IMR-90 (cell line): Measurements from ENCODE around the gene LRPPRC. TPM values are rescaled to one million over a fixed set of nuclear protein-coding genes. Genes with fewer than 3 reads are reported as not detected.

Source experiments
- ATAC-seq: fragments of 200-7000 bp; cut with Tn5 transposase; 2 replicates; pipeline ENCODE4 v1.9.1; 2020; ENCODE audit warnings: low read depth, mild to moderate bottlenecking, moderate library complexity
- BruUV-seq: library from RNA; stranded (reverse); fragments of 400-500 nt; replicated peaks from 2 replicates; lab custom pipeline; 2021; lab: Mats Ljungman, UMichigan
- CTCF ChIA-PET: fragments of 300-600 bp; formaldehyde crosslinking; extraction: SDS; loops from one replicate; lab custom pipeline; 2021; ENCODE audit warnings: antibody characterized with exemption; lab: Yijun Ruan, JAX
- POLR2A ChIA-PET: fragments of 300-600 bp; sonication (Branson Sonifier 250); formaldehyde crosslinking; loops from one replicate; lab custom pipeline; 2022; ENCODE audit warnings: antibody characterized with exemption; ENCODE audit not compliant: unreplicated experiment; lab: Charles Lee
- DNase-seq: peaks from one replicate; pipeline ENCODE4 v3.0.0; 2013
- H2AFZ ChIP-seq: replicated peaks from 2 replicates; pipeline ENCODE3; 2013; ENCODE audit warnings: low read length, mild to moderate bottlenecking; ENCODE audit not compliant: poor library complexity
- H2AK5ac ChIP-seq: 2 replicates; pipeline ENCODE4 v1.6.1; 2013; ENCODE audit warnings: low read depth, low read length, inconsistent platforms
- H2AK9ac ChIP-seq: replicated peaks from 2 replicates; pipeline ENCODE3; 2013; ENCODE audit warnings: mild to moderate bottlenecking, low read depth, low read length, moderate library complexity; ENCODE audit not compliant: poor library complexity
- H2BK120ac ChIP-seq: 2 replicates; pipeline ENCODE4 v1.6.1; 2013; ENCODE audit warnings: low read depth, low read length, inconsistent platforms
- H2BK15ac ChIP-seq: 3 replicates; pipeline ENCODE4 v1.6.1; 2013; ENCODE audit warnings: low read depth, low read length, inconsistent platforms
- H2BK20ac ChIP-seq: 2 replicates; pipeline ENCODE4 v1.6.1; 2013; ENCODE audit warnings: low read depth, mild to moderate bottlenecking, inconsistent platforms, low read length, moderate library complexity
- H2BK5ac ChIP-seq: 2 replicates; pipeline ENCODE4 v1.6.1; 2013; ENCODE audit warnings: mild to moderate bottlenecking, low read depth, low read length, inconsistent platforms; ENCODE audit not compliant: poor library complexity, severe bottlenecking
- H3K14ac ChIP-seq: replicated peaks from 2 replicates; pipeline ENCODE4 v1.6.1; 2013; ENCODE audit warnings: low read depth, low read length, inconsistent platforms
- H3K18ac ChIP-seq: 2 replicates; pipeline ENCODE4 v1.6.1; 2013; ENCODE audit warnings: low read depth, low read length, control low read depth
- H3K23ac ChIP-seq: 2 replicates; pipeline ENCODE4 v1.6.1; 2013; ENCODE audit warnings: low read depth, low read length, inconsistent platforms
- H3K27ac ChIP-seq: 2 replicates; pipeline ENCODE4 v1.5.1; 2013; ENCODE audit warnings: mild to moderate bottlenecking, control low read depth, low read length; ENCODE audit not compliant: insufficient read depth
- H3K27me3 ChIP-seq: 2 replicates; pipeline ENCODE4 v1.6.1; 2013; ENCODE audit warnings: low read length; ENCODE audit not compliant: control insufficient read depth, insufficient read depth
- H3K36me3 ChIP-seq: 2 replicates; pipeline ENCODE4 v1.6.1; 2013; ENCODE audit warnings: low read length, mixed read lengths; ENCODE audit not compliant: control insufficient read depth, insufficient read depth
- H3K4ac ChIP-seq: 2 replicates; pipeline ENCODE4 v1.6.1; 2013; ENCODE audit warnings: low read depth, low read length, inconsistent platforms
- H3K4me1 ChIP-seq: 2 replicates; pipeline ENCODE4 v1.6.1; 2013; ENCODE audit warnings: low read length, mixed read lengths; ENCODE audit not compliant: control insufficient read depth, insufficient read depth
- H3K4me2 ChIP-seq: 2 replicates; pipeline ENCODE4 v1.6.1; 2013; ENCODE audit warnings: low read depth, mild to moderate bottlenecking, control low read depth, low read length, moderate library complexity
- H3K4me3 ChIP-seq: 2 replicates; pipeline ENCODE4 v1.5.1; 2013; ENCODE audit warnings: low read depth, mild to moderate bottlenecking, control low read depth, low read length, moderate library complexity; ENCODE audit not compliant: insufficient read depth
- H3K56ac ChIP-seq: 2 replicates; pipeline ENCODE4 v1.6.1; 2013; ENCODE audit warnings: low read length, inconsistent platforms; ENCODE audit not compliant: insufficient read depth; ENCODE audit errors: extremely low read depth
- H3K79me1 ChIP-seq, 2 experiments: 2 replicates each; pipeline ENCODE4 v1.6.1; 2013; ENCODE audit warnings: low read length in 2 of 2, inconsistent platforms in 1 of 2, low read depth in 1 of 2
- H3K9ac ChIP-seq: 2 replicates; pipeline ENCODE4 v1.6.1; 2013; ENCODE audit warnings: low read depth, low read length, control low read depth
- H3K9me1 ChIP-seq: 2 replicates; pipeline ENCODE4 v1.6.1; 2013; ENCODE audit warnings: low read length, inconsistent platforms; ENCODE audit not compliant: insufficient read depth
- H3K9me3 ChIP-seq: 2 replicates; pipeline ENCODE4 v1.6.1; 2013; ENCODE audit warnings: low read length; ENCODE audit not compliant: control insufficient read depth, insufficient read depth
- H4K20me1 ChIP-seq: 2 replicates; pipeline ENCODE4 v1.6.1; 2013; ENCODE audit warnings: low read length, inconsistent platforms; ENCODE audit not compliant: insufficient read depth
- H4K5ac ChIP-seq: 2 replicates; pipeline ENCODE4 v1.6.1; 2013; ENCODE audit warnings: mild to moderate bottlenecking, low read depth, low read length, control low read depth
- H4K8ac ChIP-seq, 2 experiments: 2 replicates each; pipeline ENCODE4 v1.6.1; 2013; ENCODE audit warnings: low read depth in 2 of 2, low read length in 2 of 2, control low read depth in 1 of 2, inconsistent platforms in 1 of 2
- H4K91ac ChIP-seq: 2 replicates; pipeline ENCODE4 v1.6.1; 2013; ENCODE audit warnings: low read depth, low read length, inconsistent platforms; ENCODE audit not compliant: insufficient read depth
- CEBPB ChIP-seq: IDR thresholded peaks from 2 replicates; pipeline ENCODE4 v1.6.1; 2012; ENCODE audit warnings: low read depth, low read length, improper control_type of control experiment
- MAZ ChIP-seq: IDR thresholded peaks from 2 replicates; pipeline ENCODE4 v1.6.1; 2012; ENCODE audit warnings: low read depth, mild to moderate bottlenecking, low read length, improper control_type of control experiment, moderate library complexity, borderline replicate concordance
- WGBS, 2 experiments: methylation state at CpG; one replicate each; pipeline versions ENCODE4 v1.1.5 to v1.1.7; 2013; ENCODE audit warnings: missing lambda C conversion rate in 2 of 2; ENCODE audit not compliant: insufficient read length in 1 of 2; ENCODE audit errors: extremely low coverage in 2 of 2; 5-methylcytosine and 5-hydroxymethylcytosine counted together
- dilution Hi-C: fragments of 300-500 bp; cut with HindIII; formaldehyde crosslinking; loops from one replicate; pipeline ENCODE4 v1.14.3; 2018; ENCODE audit warnings: low sequenced_read_pairs; ENCODE audit not compliant: unreplicated experiment
- in situ Hi-C: fragments of 300-500 bp; cut with MboI; formaldehyde crosslinking; loops from 3 replicates; pipeline ENCODE4 v1.14.3; 2019; ENCODE audit warnings: low sequenced_read_pairs, inconsistent platforms, mixed read lengths
- intact Hi-C: fragments of 100-400 bp; cut with micrococcal nuclease; formaldehyde crosslinking; loops from 2 replicates; pipeline ENCODE4 v1.10.0; 2022
- polyA plus RNA-seq, 3 experiments: library from polyadenylated mRNA; depleted of rRNA; stranded (reverse); fragments of >200 nt; gene quantifications; 2 replicates each; pipeline ENCODE4 v1.2.3, GENCODE V29; 2012; ENCODE audit warnings: low replicate concordance in 1 of 3
- total RNA-seq: library from RNA; depleted of rRNA; stranded (reverse); fragments of >200 nt; gene quantifications from 2 replicates; pipeline ENCODE4 v1.2.3, GENCODE V29; 2012

The LRPPRC gene
- total and polyA plus RNA-seq, 2 of the 4 experiments (the other 2 are of a cell fraction), result 30.4 to 36.0 TPM

GRCh38 chr2:43985359-43985758 is 10.4 kb downstream of the LRPPRC start:
- Histone ChIP-seq H4K8ac (no peak overlapping the region), H3K27me3 (no peaks in the 10 kb centered on the region), H3K4me3 (no peak overlapping the region), H4K5ac (no peak overlapping the region), H3K56ac (no peak overlapping the region), H2AFZ (no peak overlapping the region), H4K20me1 (peaks cover 29% of the 10 kb centered on the region), H3K9ac (no peak overlapping the region), H3K4me1 (no peaks in the 10 kb centered on the region), H2BK120ac (no peak overlapping the region), H2AK5ac (no peak overlapping the region), H2BK20ac (no peak overlapping the region), H3K9me3 (no peaks in the 10 kb centered on the region), H3K27ac (no peak overlapping the region), H2AK9ac (no peak overlapping the region), H3K23ac (peak overlapping the region; percentile 15; the same call in 1 of the 2 replicates), H3K79me1 (peaks cover 7 to 32% of the 10 kb centered on the region in 2 experiments), H3K36me3 (peaks cover 6% of the 10 kb centered on the region), H3K18ac (no peak overlapping the region), H3K4ac (no peak overlapping the region), H3K4me2 (no peak overlapping the region), H2BK5ac (no peak overlapping the region), H2BK15ac (no peak overlapping the region), H4K91ac (no peak overlapping the region), H3K9me1 (peaks cover 3% of the 10 kb centered on the region), H3K14ac (no peak overlapping the region)
- TF ChIP-seq MAZ (no peak), CEBPB (0 out of 2 replicates have a peak, but pooled peaks have one; percentile 24)
- ChIA-PET CTCF (no interaction called here), POLR2A (no interaction called here)
- WGBS, 2 experiments, result 100% methylated on average over 1 of the region's 3 CpGs; no CpG with 5 or more reads in 1 of the 2 experiments
- in situ Hi-C loops (no loop called here), intact Hi-C loops (no loop called here), dilution Hi-C loops (no loop called here)
- no peak for DNase-seq
- no TSS peak for BruUV-seq
- no peak for ATAC-seq
